Neural cell (in vitro differentiated cells): ENCODE data around the gene CD3G. TPM values are rescaled to one million over a fixed set of nuclear protein-coding genes. Genes with fewer than 3 reads are reported as not detected.

Experiments
- H2AFZ ChIP-seq: fragments of 200-600, 300-800 bp; sonication (generic), shearing (Covaris generic); 2 replicates; pipeline ENCODE4 v1.6.0; 2014; ENCODE audit warnings: low read depth, mild to moderate bottlenecking, antibody characterized with exemption, low read length, moderate library complexity
- H3F3A ChIP-seq: fragments of 200-600 bp; shearing (Covaris generic); 2 replicates; pipeline ENCODE4 v1.6.1; 2016; ENCODE audit warnings: mild to moderate bottlenecking, moderate library complexity, mixed read lengths, antibody characterized with exemption, low read length; ENCODE audit not compliant: insufficient read depth, poor library complexity, severe bottlenecking
- H3K27ac ChIP-seq: fragments of 200-600, 300-800 bp; sonication (generic), shearing (Covaris generic); 2 replicates; pipeline ENCODE4 v1.5.1; 2014; ENCODE audit warnings: mild to moderate bottlenecking, low read length, moderate library complexity
- H3K27me3 ChIP-seq: fragments of 300-800, 200-600 bp; sonication (generic), shearing (Covaris generic); 2 replicates; pipeline ENCODE4 v1.6.0; 2014; ENCODE audit warnings: mild to moderate bottlenecking, low read depth, low read length, moderate library complexity; ENCODE audit not compliant: insufficient read depth
- H3K36me3 ChIP-seq: fragments of 300-800, 200-600 bp; sonication (generic), shearing (Covaris generic); 2 replicates; pipeline ENCODE4 v1.5.1; 2014; ENCODE audit warnings: mild to moderate bottlenecking, antibody characterized with exemption, low read length, moderate library complexity; ENCODE audit not compliant: insufficient read depth
- H3K4me2 ChIP-seq: fragments of 300-800, 200-600 bp; sonication (generic), shearing (Covaris generic); 2 replicates; pipeline ENCODE4 v1.6.0; 2014; ENCODE audit warnings: mild to moderate bottlenecking, low read length
- H3K4me3 ChIP-seq: fragments of 300-800, 200-600 bp; sonication (generic), shearing (Covaris generic); 2 replicates; pipeline ENCODE4 v1.5.1; 2014; ENCODE audit warnings: mild to moderate bottlenecking, low read length, moderate library complexity
- H3K79me2 ChIP-seq: fragments of 200-600 bp; shearing (Covaris generic); replicated peaks from 2 replicates; pipeline ENCODE4 v1.6.0; 2014; ENCODE audit warnings: mild to moderate bottlenecking, low read length, moderate library complexity; ENCODE audit not compliant: insufficient read depth
- H3K9ac ChIP-seq: fragments of 300-800, 200-600 bp; sonication (generic), shearing (Covaris generic); 2 replicates; pipeline ENCODE4 v1.6.1; 2016; ENCODE audit warnings: mild to moderate bottlenecking, low read length, mixed read lengths
- H3K9me2 ChIP-seq: fragments of 200-600 bp; shearing (Covaris generic); 2 replicates; pipeline ENCODE4 v1.6.1; 2016; ENCODE audit warnings: mild to moderate bottlenecking, low read length, mixed read lengths; ENCODE audit not compliant: insufficient read depth
- H3K9me3 ChIP-seq: fragments of 200-600, 300-800 bp; sonication (generic), shearing (Covaris generic); 2 replicates; pipeline ENCODE4 v1.6.1; 2016; ENCODE audit warnings: mild to moderate bottlenecking, mixed run types, low read length, moderate library complexity, mixed read lengths
- H4K20me1 ChIP-seq: fragments of 200-600 bp; shearing (Covaris generic); 2 replicates; pipeline ENCODE4 v1.6.1; 2016; ENCODE audit warnings: mild to moderate bottlenecking, mixed run types; ENCODE audit not compliant: insufficient read depth
- CTCF ChIP-seq: fragments of 450-650 bp; IDR thresholded peaks from 2 replicates; pipeline ENCODE4 v1.5.1; 2014; ENCODE audit warnings: antibody characterized with exemption, mild to moderate bottlenecking, moderate library complexity; ENCODE audit not compliant: poor library complexity, severe bottlenecking
- EP300 ChIP-seq: fragments of 450-650 bp; conservative IDR thresholded peaks from 2 replicates; pipeline ENCODE4 v1.6.1; 2014; ENCODE audit warnings: antibody characterized with exemption, mild to moderate bottlenecking, moderate library complexity; ENCODE audit not compliant: poor library complexity, severe bottlenecking
- EZH2 ChIP-seq: fragments of 200-600, 300-800 bp; shearing (Covaris generic), sonication (generic); IDR thresholded peaks from 2 replicates; pipeline ENCODE4 v1.6.1; 2014; ENCODE audit warnings: antibody characterized with exemption, low read length, borderline replicate concordance, mild to moderate bottlenecking; ENCODE audit not compliant: insufficient read depth, poor library complexity, severe bottlenecking
- MXI1 ChIP-seq: fragments of 450-650 bp; conservative IDR thresholded peaks from 2 replicates; pipeline ENCODE4 v1.6.1; 2014; ENCODE audit warnings: antibody characterized with exemption, mild to moderate bottlenecking; ENCODE audit not compliant: poor library complexity, severe bottlenecking
- POLR2AphosphoS5 ChIP-seq: IDR thresholded peaks from 2 replicates; pipeline ENCODE4 v1.6.1; 2012
- RAD21 ChIP-seq: fragments of 450-650 bp; conservative IDR thresholded peaks from 2 replicates; pipeline ENCODE4 v1.6.1; 2014; ENCODE audit warnings: antibody characterized with exemption, mild to moderate bottlenecking, moderate library complexity
- SMC3 ChIP-seq: fragments of 450-650 bp; conservative IDR thresholded peaks from 2 replicates; pipeline ENCODE4 v1.6.1; 2014; ENCODE audit warnings: antibody characterized with exemption, mild to moderate bottlenecking, moderate library complexity; ENCODE audit not compliant: poor library complexity
- TAF1 ChIP-seq: IDR thresholded peaks from 2 replicates; pipeline ENCODE4 v1.6.1; 2012; ENCODE audit warnings: low read depth
- polyA plus RNA-seq: library from polyadenylated mRNA; depleted of rRNA; stranded (reverse); fragments of >200 nt; gene quantifications from 2 replicates; pipeline ENCODE4 v1.2.3, GENCODE V29; 2014
- TF ChIP-seq, protein P1 (sequence below): IDR thresholded peaks from 2 replicates; pipeline ENCODE4 v1.6.1; 2012; ENCODE audit warnings: borderline replicate concordance

CD3G gene
- polyA plus RNA-seq, 1 donor from 2014 or later = not detected

DNA sequence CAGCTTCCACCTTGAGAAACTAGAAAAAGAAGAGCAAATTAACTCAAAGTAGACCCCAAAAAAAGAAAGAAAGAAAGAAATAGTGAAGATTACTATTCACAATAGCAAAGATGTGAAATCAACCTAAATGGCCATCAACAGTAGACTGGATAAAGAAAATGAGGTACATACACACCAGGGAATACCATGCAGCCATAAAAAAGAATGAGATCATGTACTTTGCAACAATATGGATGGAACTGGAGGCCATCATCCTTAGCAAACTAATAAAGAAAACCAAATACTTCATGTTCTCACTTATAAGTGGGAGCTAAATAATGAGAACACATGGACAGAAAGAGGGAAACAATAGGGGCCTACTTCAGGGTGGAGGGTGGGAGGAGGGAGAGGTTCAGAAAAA lies 15.4 kb upstream of the CD3G start:
- H3K27ac ChIP-seq = no peak overlapping the region
- no peaks in the 10 kb centered on the region for H3K36me3 ChIP-seq
- H3K9ac ChIP-seq = no peak overlapping the region
- H4K20me1 ChIP-seq = no peaks in the 10 kb centered on the region
- no peak overlapping the region for H2AFZ ChIP-seq
- H3K9me2 ChIP-seq = no peaks in the 10 kb centered on the region
- no peaks in the 10 kb centered on the region for H3F3A ChIP-seq
- H3K27me3 ChIP-seq = no peaks in the 10 kb centered on the region
- H3K4me2 ChIP-seq = no peak overlapping the region
- no peaks in the 10 kb centered on the region for H3K79me2 ChIP-seq
- H3K4me3 ChIP-seq = no peak overlapping the region
- TF ChIP-seq, protein P1, sequence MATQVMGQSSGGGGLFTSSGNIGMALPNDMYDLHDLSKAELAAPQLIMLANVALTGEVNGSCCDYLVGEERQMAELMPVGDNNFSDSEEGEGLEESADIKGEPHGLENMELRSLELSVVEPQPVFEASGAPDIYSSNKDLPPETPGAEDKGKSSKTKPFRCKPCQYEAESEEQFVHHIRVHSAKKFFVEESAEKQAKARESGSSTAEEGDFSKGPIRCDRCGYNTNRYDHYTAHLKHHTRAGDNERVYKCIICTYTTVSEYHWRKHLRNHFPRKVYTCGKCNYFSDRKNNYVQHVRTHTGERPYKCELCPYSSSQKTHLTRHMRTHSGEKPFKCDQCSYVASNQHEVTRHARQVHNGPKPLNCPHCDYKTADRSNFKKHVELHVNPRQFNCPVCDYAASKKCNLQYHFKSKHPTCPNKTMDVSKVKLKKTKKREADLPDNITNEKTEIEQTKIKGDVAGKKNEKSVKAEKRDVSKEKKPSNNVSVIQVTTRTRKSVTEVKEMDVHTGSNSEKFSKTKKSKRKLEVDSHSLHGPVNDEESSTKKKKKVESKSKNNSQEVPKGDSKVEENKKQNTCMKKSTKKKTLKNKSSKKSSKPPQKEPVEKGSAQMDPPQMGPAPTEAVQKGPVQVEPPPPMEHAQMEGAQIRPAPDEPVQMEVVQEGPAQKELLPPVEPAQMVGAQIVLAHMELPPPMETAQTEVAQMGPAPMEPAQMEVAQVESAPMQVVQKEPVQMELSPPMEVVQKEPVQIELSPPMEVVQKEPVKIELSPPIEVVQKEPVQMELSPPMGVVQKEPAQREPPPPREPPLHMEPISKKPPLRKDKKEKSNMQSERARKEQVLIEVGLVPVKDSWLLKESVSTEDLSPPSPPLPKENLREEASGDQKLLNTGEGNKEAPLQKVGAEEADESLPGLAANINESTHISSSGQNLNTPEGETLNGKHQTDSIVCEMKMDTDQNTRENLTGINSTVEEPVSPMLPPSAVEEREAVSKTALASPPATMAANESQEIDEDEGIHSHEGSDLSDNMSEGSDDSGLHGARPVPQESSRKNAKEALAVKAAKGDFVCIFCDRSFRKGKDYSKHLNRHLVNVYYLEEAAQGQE = no peak
- no peak for TF ChIP-seq EP300
- TF ChIP-seq MXI1 = no peak
- TF ChIP-seq SMC3 = no peak
- no peak for TF ChIP-seq EZH2
- TF ChIP-seq RAD21 = no peak
- no peak for TF ChIP-seq TAF1
- no peak for TF ChIP-seq CTCF
- no peak for TF ChIP-seq POLR2AphosphoS5
- no peaks in the 10 kb centered on the region for H3K9me3 ChIP-seq

- Histone ChIP-seq H3F3A (no peaks in the 10 kb centered on the region), H3K9me3 (no peaks in the 10 kb centered on the region), H3K9ac (no peak overlapping the region), H3K4me2 (no peak overlapping the region), H3K36me3 (no peaks in the 10 kb centered on the region), H3K9me2 (no peaks in the 10 kb centered on the region), H3K27me3 (no peaks in the 10 kb centered on the region), H4K20me1 (no peaks in the 10 kb centered on the region), H3K79me2 (no peaks in the 10 kb centered on the region), H2AFZ (no peak overlapping the region), H3K4me3 (no peak overlapping the region), H3K27ac (no peak overlapping the region)
- TF ChIP-seq CTCF = no peak
- TF ChIP-seq RAD21 = no peak
- no peak for TF ChIP-seq EZH2
- no peak for TF ChIP-seq EP300
- TF ChIP-seq, protein P1 = no peak
- no peak for TF ChIP-seq SMC3
- no peak for TF ChIP-seq MXI1
- TF ChIP-seq POLR2AphosphoS5 = no peak
- TF ChIP-seq TAF1 = no peak
Observed at GRCh38 chr11:118334745-118335144, 9.4 kb upstream of the CD3G start.
